Lung (tissue), 12 donors: ENCODE measurements around the gene BCAS1. TPM values are rescaled to one million over a fixed set of nuclear protein-coding genes. Genes with fewer than 3 reads are reported as not detected.

Source experiments
- ATAC-seq: fragments of 200-7000 bp; cut with Tn5 transposase; one replicate; pipeline ENCODE4 v1.9.1; 2020; ENCODE audit warnings: moderate number of reproducible peaks; ENCODE audit not compliant: insufficient read depth, low FRiP score
- DNase-seq, 3 donors: peaks; one replicate each; pipeline ENCODE4 v3.0.0-alpha.2; 2013 to 2017
- H3K27ac ChIP-seq, 2 donors: one replicate each; pipeline ENCODE4 v1.5.1; 2013; ENCODE audit warnings: mild to moderate bottlenecking in 2 of 2, moderate library complexity in 2 of 2, control low read depth in 1 of 2, inconsistent platforms in 1 of 2, low read depth in 1 of 2, low read length in 1 of 2
- H3K27me3 ChIP-seq, 3 donors: one replicate each; pipeline ENCODE4 v1.5.1; 2013; ENCODE audit warnings: low read length in 2 of 3; ENCODE audit not compliant: control insufficient read depth in 3 of 3, insufficient read depth in 3 of 3
- H3K36me3 ChIP-seq, 4 donors: one replicate each; pipeline ENCODE4 v1.5.1; 2013; ENCODE audit warnings: low read length in 4 of 4, mild to moderate bottlenecking in 1 of 4, moderate library complexity in 1 of 4; ENCODE audit not compliant: control insufficient read depth in 4 of 4, insufficient read depth in 4 of 4
- H3K4me1 ChIP-seq, 5 donors: one replicate each; pipeline ENCODE4 v1.5.1; 2013; ENCODE audit warnings: low read length in 5 of 5, mild to moderate bottlenecking in 2 of 5, moderate library complexity in 1 of 5; ENCODE audit not compliant: control insufficient read depth in 5 of 5, insufficient read depth in 5 of 5
- H3K4me3 ChIP-seq: one replicate; pipeline ENCODE4 v1.5.1; 2013; ENCODE audit warnings: mild to moderate bottlenecking, control low read depth, moderate library complexity
- H3K9ac ChIP-seq, 2 donors: one replicate each; pipeline ENCODE4 v1.5.1; 2013; ENCODE audit warnings: low read length in 2 of 2, control low read depth in 1 of 2; ENCODE audit not compliant: insufficient read depth in 1 of 2
- H3K9me3 ChIP-seq, 4 donors: one replicate each; pipeline ENCODE4 v1.5.1; 2013; ENCODE audit warnings: low read length in 3 of 4, mild to moderate bottlenecking in 1 of 4, moderate library complexity in 1 of 4; ENCODE audit not compliant: control insufficient read depth in 4 of 4, insufficient read depth in 3 of 4
- CTCF ChIP-seq: IDR thresholded peaks from 2 replicates; pipeline ENCODE4 v1.5.1; 2012; ENCODE audit warnings: mild to moderate bottlenecking; ENCODE audit errors: control extremely low read depth, extremely low read depth
- WGBS, 2 donors: extraction: QIAGEN DNeasy Blood & Tissue Kit; methylation state at CpG; one replicate each; pipeline ENCODE4 v1.1.7; 2013; 5-methylcytosine and 5-hydroxymethylcytosine counted together
- polyA plus RNA-seq, 2 donors: library from polyadenylated mRNA; stranded (reverse); fragments of 200-250 nt; gene quantifications; one replicate each; pipeline ENCODE4 v1.2.1, GENCODE V29; 2013
- total RNA-seq, 2 donors: library from RNA; depleted of rRNA in 1 of 2; stranded (reverse); fragments of >200 nt in 1 of 2; gene quantifications; one replicate each; pipeline ENCODE4 v1.2.1, GENCODE V29; 2014 to 2021
- donor health status: control.
- donor health status: control.
- donor health status: Bipolar disorder and iron deficiency.
- donor health status: healthy.
- donor health status: DM: yes; HTN: yes; CAD: no.

BCAS1 gene
- total and polyA plus RNA-seq, 4 donors: 1.2 to 4.0 (median 2.3) TPM

- no peak for ATAC-seq
- no peak for DNase-seq
- 74 to 84% methylated on average over 4 of the region's 4 CpGs for WGBS, 2 donors
- H3K9ac ChIP-seq: no peak overlapping the region
- H3K9me3 ChIP-seq: no peaks in the 10 kb centered on the region
- no peak overlapping the region for H3K4me3 ChIP-seq
- no peaks in the 10 kb centered on the region for H3K36me3 ChIP-seq
- H3K4me1 ChIP-seq: peaks cover 0 to 2% (median 0%) of the 10 kb centered on the region in 5 donors
- TF ChIP-seq CTCF: no peak
- H3K27ac ChIP-seq: no peak overlapping the region
- no peaks in the 10 kb centered on the region for H3K27me3 ChIP-seq
These were observed 35.3 kb upstream of the BCAS1 start for GRCh38 chr20:54105653-54106052.

GRCh38 chr20:54104781-54105180, 34.4 kb upstream of the BCAS1 start:
- Histone ChIP-seq H3K9me3 (no peaks in the 10 kb centered on the region), H3K4me3 (no peak overlapping the region), H3K36me3 (no peaks in the 10 kb centered on the region), H3K27ac (no peak overlapping the region), H3K27me3 (no peaks in the 10 kb centered on the region), H3K9ac (no peak overlapping the region), H3K4me1 (peaks cover 0 to 2% (median 0%) of the 10 kb centered on the region in 5 donors)
- WGBS, 2 donors: 92 to 96% methylated on average over 4 of the region's 4 CpGs
- no peak for TF ChIP-seq CTCF
- no peak for DNase-seq
- no peak for ATAC-seq

- 71 to 77% methylated on average over 6 of the region's 6 CpGs for WGBS, 2 donors
- no peaks in the 10 kb centered on the region for H3K27me3 ChIP-seq
- no peaks in the 10 kb centered on the region for H3K36me3 ChIP-seq
- DNase-seq (no peak), ATAC-seq (no peak)
- H3K9me3 ChIP-seq: no peaks in the 10 kb centered on the region
- H3K4me1 ChIP-seq: peaks cover 0 to 2% (median 0%) of the 10 kb centered on the region in 5 donors
- TF ChIP-seq CTCF: no peak
- no peak overlapping the region for H3K9ac ChIP-seq
- no peak overlapping the region for H3K4me3 ChIP-seq
- no peak overlapping the region for H3K27ac ChIP-seq
These were observed 33.6 kb upstream of the BCAS1 start for GRCh38 chr20:54103762-54104600.
